Nephron progenitor cell (in vitro differentiated cells): ENCODE results near the gene MAN2A2.

Experiments used
- DNase-seq: peaks from one replicate; pipeline ENCODE4 v3.0.0; 2021
- H3K27ac Mint-ChIP-seq: 2 replicates; pipeline ENCODE4 v1.8.0; 2021; ENCODE audit warnings: mild to moderate bottlenecking, moderate library complexity, mixed read lengths
- H3K27me3 Mint-ChIP-seq: 2 replicates; pipeline ENCODE4 v1.8.0; 2021; ENCODE audit warnings: mild to moderate bottlenecking, low read depth, mixed read lengths; ENCODE audit not compliant: poor library complexity
- H3K36me3 Mint-ChIP-seq: 2 replicates; pipeline ENCODE4 v1.8.0; 2021; ENCODE audit warnings: low read depth, mixed read lengths
- H3K4me1 Mint-ChIP-seq: 2 replicates; pipeline ENCODE4 v1.8.0; 2021; ENCODE audit warnings: mixed read lengths
- H3K4me3 Mint-ChIP-seq: 2 replicates; pipeline ENCODE4 v1.8.0; 2021; ENCODE audit warnings: mild to moderate bottlenecking, moderate library complexity, mixed read lengths
- H3K9me3 Mint-ChIP-seq: 2 replicates; pipeline ENCODE4 v1.8.0; 2021; ENCODE audit warnings: mild to moderate bottlenecking, moderate library complexity, mixed read lengths
- TF ChIP-seq, protein P1 (sequence below): fragments of 200-600 bp; sonication (generic); IDR thresholded peaks from 2 replicates; pipeline ENCODE4 v1.5.0; 2021; ENCODE audit warnings: antibody characterized with exemption

MAN2A2 gene

GRCh38 chr15:90902840-90903732 is at the start of gene MAN2A2:
Gene MAN2A2, plus strand, starts transcription at chr15:90903302. Its CDS starts 906 bp downstream, at chr15:90904208.
- peaks cover 26% of the 10 kb centered on the region for H3K27me3 Mint-ChIP-seq
- H3K36me3 Mint-ChIP-seq, result peaks cover 26% of the 10 kb centered on the region
- no peaks in the 10 kb centered on the region for H3K9me3 Mint-ChIP-seq
- TF ChIP-seq, protein P1, sequence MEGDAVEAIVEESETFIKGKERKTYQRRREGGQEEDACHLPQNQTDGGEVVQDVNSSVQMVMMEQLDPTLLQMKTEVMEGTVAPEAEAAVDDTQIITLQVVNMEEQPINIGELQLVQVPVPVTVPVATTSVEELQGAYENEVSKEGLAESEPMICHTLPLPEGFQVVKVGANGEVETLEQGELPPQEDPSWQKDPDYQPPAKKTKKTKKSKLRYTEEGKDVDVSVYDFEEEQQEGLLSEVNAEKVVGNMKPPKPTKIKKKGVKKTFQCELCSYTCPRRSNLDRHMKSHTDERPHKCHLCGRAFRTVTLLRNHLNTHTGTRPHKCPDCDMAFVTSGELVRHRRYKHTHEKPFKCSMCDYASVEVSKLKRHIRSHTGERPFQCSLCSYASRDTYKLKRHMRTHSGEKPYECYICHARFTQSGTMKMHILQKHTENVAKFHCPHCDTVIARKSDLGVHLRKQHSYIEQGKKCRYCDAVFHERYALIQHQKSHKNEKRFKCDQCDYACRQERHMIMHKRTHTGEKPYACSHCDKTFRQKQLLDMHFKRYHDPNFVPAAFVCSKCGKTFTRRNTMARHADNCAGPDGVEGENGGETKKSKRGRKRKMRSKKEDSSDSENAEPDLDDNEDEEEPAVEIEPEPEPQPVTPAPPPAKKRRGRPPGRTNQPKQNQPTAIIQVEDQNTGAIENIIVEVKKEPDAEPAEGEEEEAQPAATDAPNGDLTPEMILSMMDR, result no peak
- peak within 1 kb of the TSS; percentile 87 for H3K4me3 Mint-ChIP-seq
- H3K4me1 Mint-ChIP-seq, result peaks cover 25% of the 10 kb centered on the region
- peak within 1 kb of the TSS; percentile 39 for H3K27ac Mint-ChIP-seq
- DNase-seq, result peak; percentile 67

DNA sequence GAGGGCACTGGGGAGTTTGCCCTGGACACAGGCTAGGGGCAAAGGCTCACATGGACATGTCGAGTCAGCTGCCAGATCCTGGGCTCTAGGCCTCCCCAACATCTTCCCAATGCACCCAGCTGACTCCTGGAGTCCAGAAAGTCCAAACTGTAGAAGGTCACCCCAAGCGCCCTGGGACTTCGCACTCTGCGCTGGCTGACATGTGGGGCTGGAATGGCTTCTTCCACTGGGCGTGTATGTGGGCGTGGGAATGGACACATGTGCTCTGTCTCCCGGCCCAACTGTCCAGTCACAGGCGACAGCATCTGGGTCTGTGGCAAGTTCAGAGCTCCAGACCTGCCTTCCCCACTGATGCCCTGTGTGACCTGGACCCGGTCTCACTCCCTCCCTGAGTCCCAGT is 48.0 kb upstream of the MAN2A2 start:
- no peak overlapping the region for H3K27ac Mint-ChIP-seq
- DNase-seq, result no peak
- H3K4me3 Mint-ChIP-seq, result no peak overlapping the region
- H3K9me3 Mint-ChIP-seq, result no peaks in the 10 kb centered on the region
- peaks cover 11% of the 10 kb centered on the region for H3K4me1 Mint-ChIP-seq
- TF ChIP-seq, protein P1, result no peak
- H3K36me3 Mint-ChIP-seq, result no peaks in the 10 kb centered on the region
- H3K27me3 Mint-ChIP-seq, result peaks cover 14% of the 10 kb centered on the region

DNA sequence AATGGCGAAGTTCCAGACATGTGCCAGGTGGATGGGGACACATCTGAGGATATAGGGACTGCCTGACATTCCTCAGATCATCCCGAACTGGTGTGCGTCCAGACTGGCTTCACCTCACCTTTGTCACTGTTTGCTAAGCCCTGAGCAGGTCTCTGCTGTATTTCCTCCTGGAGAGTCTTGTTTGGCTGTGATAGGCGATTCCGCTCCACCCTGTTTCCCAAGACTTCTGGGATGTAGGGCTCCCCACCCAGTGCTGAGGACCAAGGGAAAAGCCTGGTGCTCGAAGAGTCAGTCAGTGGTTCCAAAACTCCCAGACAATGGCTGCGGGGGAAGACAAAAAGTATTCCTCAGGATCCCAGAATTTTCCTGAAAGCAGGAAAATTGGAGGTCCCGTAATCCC is 45.8 kb upstream of the MAN2A2 start:
- no peaks in the 10 kb centered on the region for H3K36me3 Mint-ChIP-seq
- no peak for DNase-seq
- no peak overlapping the region for H3K27ac Mint-ChIP-seq
- TF ChIP-seq, protein P1, result no peak
- H3K27me3 Mint-ChIP-seq, result peaks cover 3% of the 10 kb centered on the region
- H3K9me3 Mint-ChIP-seq, result no peaks in the 10 kb centered on the region
- no peak overlapping the region for H3K4me3 Mint-ChIP-seq
- peaks cover 12% of the 10 kb centered on the region for H3K4me1 Mint-ChIP-seq

DNA sequence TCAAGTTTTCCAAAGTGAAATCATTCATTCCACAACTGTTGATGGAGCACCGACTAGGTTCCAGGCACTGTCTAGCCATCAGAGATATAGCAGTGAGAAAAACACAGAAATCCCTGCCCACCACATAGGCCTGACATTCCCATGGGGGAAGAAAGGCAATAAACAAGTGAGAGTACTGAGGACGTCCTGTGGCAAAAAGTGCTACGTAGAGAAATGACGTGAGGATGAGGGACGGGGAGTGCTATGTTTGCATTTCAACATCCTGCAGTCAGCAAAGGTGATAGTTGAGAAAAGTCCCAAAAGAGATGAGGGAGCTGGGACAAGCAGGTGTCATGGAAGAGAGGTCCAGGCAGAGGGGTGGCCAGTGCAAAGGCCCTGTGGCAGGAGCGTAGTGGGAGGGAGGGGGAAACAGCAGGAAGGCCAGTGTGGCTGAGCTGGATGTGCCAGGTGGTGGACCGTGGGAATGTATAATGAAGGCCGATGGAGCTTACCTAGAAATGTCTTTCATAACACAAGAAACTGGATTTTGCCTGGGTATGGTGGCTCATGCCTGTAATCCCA is 45.1 kb upstream of the MAN2A2 start:
- TF ChIP-seq, protein P1, result no peak
- no peak for DNase-seq
- peaks cover 3% of the 10 kb centered on the region for H3K27me3 Mint-ChIP-seq
- H3K36me3 Mint-ChIP-seq, result no peaks in the 10 kb centered on the region
- no peak overlapping the region for H3K4me3 Mint-ChIP-seq
- no peaks in the 10 kb centered on the region for H3K9me3 Mint-ChIP-seq
- no peak overlapping the region for H3K27ac Mint-ChIP-seq
- H3K4me1 Mint-ChIP-seq, result peaks cover 18% of the 10 kb centered on the region

DNA sequence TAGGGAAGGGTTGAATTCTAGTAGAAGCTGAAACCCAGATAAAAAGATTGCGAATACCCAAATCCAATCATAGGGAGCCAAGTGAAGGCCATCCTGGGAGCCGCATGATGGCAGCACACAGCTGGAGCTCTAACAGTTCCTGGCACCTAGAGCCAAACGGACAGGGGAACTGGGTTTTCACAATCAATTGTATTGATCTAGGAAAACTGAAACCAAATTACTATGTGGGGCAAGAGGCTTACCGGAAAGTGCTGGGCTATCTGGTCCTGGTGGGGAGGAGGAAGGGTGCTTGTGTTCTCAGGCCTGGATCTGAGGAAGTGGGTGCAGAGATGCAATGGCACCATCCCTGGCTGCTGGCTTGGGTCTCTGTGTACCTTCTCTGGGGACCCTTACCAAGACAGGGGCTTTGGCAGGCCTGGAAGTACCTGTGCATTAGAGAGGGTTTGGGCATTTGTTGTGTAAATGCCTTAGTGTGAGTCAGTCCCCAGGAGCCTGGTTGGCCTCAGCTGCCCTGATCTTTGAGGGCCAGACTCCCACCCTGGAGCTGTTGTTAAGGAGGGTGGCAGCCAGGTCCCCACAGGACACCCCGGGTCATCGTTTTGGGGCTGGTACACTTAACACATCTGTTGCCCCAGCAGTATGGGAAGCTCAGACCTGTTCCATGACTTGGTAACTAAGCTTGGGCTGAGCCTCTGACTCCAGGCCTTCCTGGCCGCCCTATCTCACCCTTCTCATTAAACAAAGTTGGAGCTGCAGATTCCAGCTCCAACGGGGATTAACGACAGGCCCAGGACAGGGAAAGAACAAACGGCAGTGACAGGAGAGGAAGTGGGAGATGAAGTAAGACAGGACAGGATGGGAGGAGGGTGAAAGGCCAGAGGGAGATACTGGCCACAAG is 43.6 kb upstream of the MAN2A2 start:
- DNase-seq, result no peak
- peak overlapping the region; percentile 57 for H3K27ac Mint-ChIP-seq
- peak overlapping the region; percentile 47 for H3K4me3 Mint-ChIP-seq
- H3K27me3 Mint-ChIP-seq, result peaks cover 3% of the 10 kb centered on the region
- H3K36me3 Mint-ChIP-seq, result no peaks in the 10 kb centered on the region
- peaks cover 26% of the 10 kb centered on the region for H3K4me1 Mint-ChIP-seq
- TF ChIP-seq, protein P1, result no peak
- no peaks in the 10 kb centered on the region for H3K9me3 Mint-ChIP-seq
